GM23338 (cell line): ENCODE measurements around the gene SCFD1. TPM values are rescaled to one million over a fixed set of nuclear protein-coding genes. Genes with fewer than 3 reads are reported as not detected.

Experiments used
- ATAC-seq: fragments of 200-7000 bp; cut with Tn5 transposase; 3 replicates; pipeline ENCODE4 v1.9.1; 2020
- DNase-seq: peaks from one replicate; pipeline ENCODE4 v3.0.0-alpha.2; 2015; ENCODE audit warnings: low spot score
- H2AFZ ChIP-seq: fragments of 200-600 bp; sonication (generic); 2 replicates; pipeline ENCODE4 v1.8.0; 2016; ENCODE audit warnings: antibody characterized with exemption, mild to moderate bottlenecking, moderate library complexity
- H3F3A ChIP-seq: fragments of 200-600 bp; sonication (generic); replicated peaks from 2 replicates; pipeline ENCODE4 v1.8.0; 2017; ENCODE audit warnings: antibody characterized with exemption, mixed run types, low read depth
- H3K27ac ChIP-seq: fragments of 200-600 bp; sonication (generic); 2 replicates; pipeline ENCODE4 v1.6.1; 2016; ENCODE audit warnings: low read depth
- H3K27me3 ChIP-seq: fragments of 200-600 bp; sonication (generic); 2 replicates; pipeline ENCODE4 v1.8.0; 2016; ENCODE audit warnings: mild to moderate bottlenecking, mixed run types, moderate library complexity; ENCODE audit not compliant: insufficient read depth
- H3K36me3 ChIP-seq: fragments of 200-600 bp; sonication (generic); 2 replicates; pipeline ENCODE4 v1.8.0; 2016; ENCODE audit warnings: mild to moderate bottlenecking; ENCODE audit not compliant: insufficient read depth
- H3K4me1 ChIP-seq: fragments of 200-600 bp; sonication (generic); 2 replicates; pipeline ENCODE4 v1.8.0; 2016; ENCODE audit warnings: mild to moderate bottlenecking, moderate library complexity; ENCODE audit not compliant: insufficient read depth
- H3K4me2 ChIP-seq: fragments of 200-600 bp; sonication (generic); 2 replicates; pipeline ENCODE4 v1.7.1; 2017; ENCODE audit warnings: mixed run types
- H3K4me3 ChIP-seq: fragments of 200-600 bp; sonication (generic); 2 replicates; pipeline ENCODE4 v1.6.1; 2016; ENCODE audit warnings: mixed run types
- H3K79me2 ChIP-seq: fragments of 200-600 bp; sonication (generic); replicated peaks from 2 replicates; pipeline ENCODE4 v1.8.0; 2017; ENCODE audit warnings: mild to moderate bottlenecking; ENCODE audit not compliant: insufficient read depth
- H3K9me2 ChIP-seq: fragments of 200-600 bp; sonication (generic); 2 replicates; pipeline ENCODE4 v1.8.0; 2017; ENCODE audit not compliant: insufficient read depth
- H4K20me1 ChIP-seq: fragments of 200-600 bp; sonication (generic); replicated peaks from 2 replicates; pipeline ENCODE4 v1.8.0; 2017; ENCODE audit warnings: mild to moderate bottlenecking; ENCODE audit not compliant: insufficient read depth
- H3K27ac Mint-ChIP-seq: 2 replicates; pipeline ENCODE4 v1.8.0; 2020; ENCODE audit warnings: inconsistent platforms, mild to moderate bottlenecking, moderate library complexity, mixed read lengths
- H3K27me3 Mint-ChIP-seq: 3 replicates; pipeline ENCODE4 v1.8.0; 2022; ENCODE audit warnings: low read depth, mild to moderate bottlenecking, moderate library complexity, mixed read lengths, inconsistent platforms; ENCODE audit not compliant: insufficient read depth, poor library complexity
- H3K36me3 Mint-ChIP-seq: 3 replicates; pipeline ENCODE4 v1.8.0; 2021; ENCODE audit warnings: low read depth, mild to moderate bottlenecking, inconsistent platforms, moderate library complexity, mixed read lengths
- H3K4me1 Mint-ChIP-seq: 3 replicates; pipeline ENCODE4 v1.8.0; 2020; ENCODE audit warnings: mild to moderate bottlenecking, inconsistent platforms, mixed read lengths
- H3K4me3 Mint-ChIP-seq: 3 replicates; pipeline ENCODE4 v1.8.0; 2021; ENCODE audit warnings: moderate library complexity, mild to moderate bottlenecking, inconsistent platforms, mixed read lengths
- H3K9me3 Mint-ChIP-seq: 3 replicates; pipeline ENCODE4 v1.8.0; 2020; ENCODE audit warnings: moderate library complexity, mild to moderate bottlenecking, inconsistent platforms, mixed read lengths
- CREB1 ChIP-seq: fragments of 250-450 bp; sonication (Bioruptor Pico); IDR thresholded peaks from 2 replicates; pipeline ENCODE4 v1.5.0; 2020; ENCODE audit warnings: low read depth, mild to moderate bottlenecking, moderate library complexity
- ETS1 ChIP-seq: IDR thresholded peaks from 2 replicates; pipeline ENCODE4 v1.6.1; 2016; ENCODE audit warnings: antibody characterized with exemption
- EZH2 ChIP-seq: fragments of 200-600 bp; sonication (generic); IDR thresholded peaks from one replicate; pipeline ENCODE4 v1.8.0; 2017; ENCODE audit warnings: antibody characterized with exemption, mild to moderate bottlenecking, low read depth; ENCODE audit not compliant: unreplicated experiment
- EZH2phosphoT487 ChIP-seq: fragments of 200-600 bp; sonication (generic); IDR thresholded peaks from one replicate; pipeline ENCODE4 v1.8.1; 2018; ENCODE audit warnings: antibody characterized with exemption; ENCODE audit not compliant: unreplicated experiment
- JUNB ChIP-seq: IDR thresholded peaks from one replicate; pipeline ENCODE4 v1.6.1; 2016; ENCODE audit warnings: antibody characterized with exemption; ENCODE audit not compliant: unreplicated experiment
- NANOG ChIP-seq: IDR thresholded peaks from 2 replicates; pipeline ENCODE4 v1.6.1; 2016; ENCODE audit warnings: antibody characterized with exemption, borderline replicate concordance
- POLR2AphosphoS5 ChIP-seq: IDR thresholded peaks from 2 replicates; pipeline ENCODE4 v1.6.1; 2016; ENCODE audit warnings: antibody characterized with exemption, low read depth
- ZNF114 ChIP-seq: fragments of 250-450 bp; sonication (Bioruptor Pico); IDR thresholded peaks from 2 replicates; pipeline ENCODE4 v1.5.0; 2020; ENCODE audit warnings: mild to moderate bottlenecking, moderate library complexity
- ZNF331 ChIP-seq: fragments of 250-450 bp; sonication (Bioruptor Pico); IDR thresholded peaks from 2 replicates; pipeline ENCODE4 v1.5.0; 2020; ENCODE audit warnings: low read depth, mild to moderate bottlenecking, moderate library complexity
- ZNF462 ChIP-seq: fragments of 250-450 bp; sonication (Bioruptor Pico); IDR thresholded peaks from 2 replicates; pipeline ENCODE4 v1.5.0; 2020; ENCODE audit warnings: mild to moderate bottlenecking, moderate library complexity
- polyA plus RNA-seq: library from polyadenylated mRNA; unstranded; fragments of >200 nt; fragmentation: Nextera tagmentation; extraction: Ambion mirVana; gene quantifications from 2 replicates; pipeline ENCODE4 v1.2.1, GENCODE V29; 2016
- total RNA-seq: library from RNA; depleted of rRNA; stranded (reverse); fragments of >200 nt; shearing (Covaris generic); gene quantifications from 2 replicates; pipeline ENCODE4 v1.2.3, GENCODE V29; 2014
- TF ChIP-seq, protein P1 (sequence below), 2 experiments: fragments of 200-600 bp in 1 of 2; sonication (generic) in 1 of 2; conservative IDR thresholded peaks; 2 replicates each; pipeline versions ENCODE4 v1.5.1 to v1.6.1; 2016 to 2017; ENCODE audit warnings: antibody characterized with exemption in 2 of 2, low read depth in 2 of 2, mild to moderate bottlenecking in 2 of 2, moderate library complexity in 1 of 2

Gene SCFD1
- total and polyA plus RNA-seq, 2 experiments from 2014 or later, result 77.6 to 110 TPM

DNA sequence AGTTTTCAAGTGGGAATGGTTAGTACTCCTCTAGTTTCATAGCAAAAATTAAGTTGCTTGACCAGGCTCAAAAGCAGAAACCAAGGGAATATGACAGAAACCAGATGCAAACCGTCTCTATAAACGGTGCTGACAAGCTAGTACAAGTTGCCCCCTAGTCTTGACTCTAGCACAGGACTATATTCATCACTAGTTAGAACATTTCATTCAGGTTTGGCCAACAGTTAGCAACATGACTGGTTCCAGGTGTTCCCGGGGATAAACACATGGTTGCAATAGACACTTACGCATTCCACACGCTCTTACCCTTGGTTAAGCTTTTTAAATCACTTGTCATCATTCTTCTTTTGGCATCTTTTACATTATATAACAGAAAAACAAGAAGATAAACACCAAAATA, 103.6 kb downstream of the SCFD1 start (continued):
- TF ChIP-seq ETS1, result no peak

DNA sequence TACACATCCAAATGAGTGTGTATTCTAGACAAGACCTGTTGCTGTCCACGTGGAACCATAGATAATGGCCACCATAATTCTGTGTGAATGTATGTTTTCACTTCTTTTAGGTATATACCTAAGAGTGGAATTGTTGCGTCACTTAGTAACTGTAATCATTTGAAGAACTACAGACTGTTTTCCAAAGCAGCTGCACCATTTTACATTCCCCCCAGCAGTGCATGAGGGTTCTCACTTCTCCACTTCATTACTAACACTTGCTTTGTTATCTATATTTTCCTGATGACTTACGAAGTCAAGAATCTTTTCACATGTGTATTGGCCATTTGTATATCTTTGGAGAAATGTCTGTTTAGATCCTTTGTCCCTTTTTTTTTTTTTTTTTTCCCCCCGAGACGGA, 106.4 kb downstream of the SCFD1 start:
- Mint-ChIP-seq H3K27me3 (peaks cover 4% of the 10 kb centered on the region), H3K27ac (no peak overlapping the region), H3K4me3 (no peak overlapping the region), H3K9me3 (peaks cover 7% of the 10 kb centered on the region; the same call in 2 of the 3 replicates), H3K4me1 (no peaks in the 10 kb centered on the region; the same call in 2 of the 3 replicates), H3K36me3 (peaks cover 33% of the 10 kb centered on the region; the same call in 2 of the 3 replicates)
- TF ChIP-seq EZH2phosphoT487 (no peak), ZNF114 (CRISPR knock-in tag) (no peak)
- H3F3A ChIP-seq, result no peaks in the 10 kb centered on the region
- no peak for DNase-seq
- H3K27ac ChIP-seq, result no peak overlapping the region
- H3K4me3 ChIP-seq, result no peak overlapping the region
- no peaks in the 10 kb centered on the region for H3K27me3 ChIP-seq
- no peaks in the 10 kb centered on the region for H3K4me1 ChIP-seq
- no peaks in the 10 kb centered on the region for H3K79me2 ChIP-seq
- no peak overlapping the region for H3K4me2 ChIP-seq
- no peaks in the 10 kb centered on the region; the same call in 1 of the 2 replicates for H3K9me2 ChIP-seq
- H3K36me3 ChIP-seq, result peaks cover 6% of the 10 kb centered on the region
- H2AFZ ChIP-seq, result no peak overlapping the region
- ATAC-seq, result no peak
- no peaks in the 10 kb centered on the region for H4K20me1 ChIP-seq

DNA sequence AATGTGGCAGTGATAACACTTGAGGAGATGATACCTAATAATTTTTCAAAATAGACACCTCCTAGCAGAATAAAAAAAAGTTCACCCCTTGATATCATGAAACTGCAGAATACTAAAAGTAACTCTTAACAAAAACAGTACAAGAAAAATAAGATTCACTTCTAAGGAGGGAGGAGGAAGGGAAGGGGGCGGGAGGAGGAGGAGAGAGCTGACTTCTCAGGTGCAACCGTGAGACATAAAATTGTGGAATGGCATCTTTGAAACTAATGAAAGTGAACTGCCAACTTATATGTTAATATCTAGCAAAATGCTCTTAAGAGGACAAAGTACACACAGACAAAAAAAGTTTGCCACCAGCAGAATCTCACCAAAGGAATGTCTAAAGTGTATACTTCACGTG, 115.8 kb downstream of the SCFD1 start:
- no peaks in the 10 kb centered on the region for H3K4me1 Mint-ChIP-seq
- no peak overlapping the region for H3K4me2 ChIP-seq
- no peak overlapping the region for H2AFZ ChIP-seq
- H3F3A ChIP-seq, result no peaks in the 10 kb centered on the region
- H3K36me3 ChIP-seq, result peaks cover 10% of the 10 kb centered on the region; the same call in 1 of the 2 replicates
- no peaks in the 10 kb centered on the region for H4K20me1 ChIP-seq
- H3K27me3 Mint-ChIP-seq, result peaks cover 4% of the 10 kb centered on the region
- ATAC-seq (no peak), DNase-seq (no peak)
- H3K4me3 ChIP-seq, result no peak overlapping the region
- no peaks in the 10 kb centered on the region for H3K79me2 ChIP-seq
- no peaks in the 10 kb centered on the region for H3K9me3 Mint-ChIP-seq
- no peaks in the 10 kb centered on the region for H3K27me3 ChIP-seq
- no peak overlapping the region for H3K27ac ChIP-seq
- H3K4me3 Mint-ChIP-seq, result no peak overlapping the region
- peaks cover 2% of the 10 kb centered on the region; the same call in 1 of the 2 replicates for H3K9me2 ChIP-seq
- H3K4me1 ChIP-seq, result no peaks in the 10 kb centered on the region
- no peak overlapping the region for H3K27ac Mint-ChIP-seq
- peaks cover 14% of the 10 kb centered on the region; the same call in 2 of the 3 replicates for H3K36me3 Mint-ChIP-seq
- no peak for TF ChIP-seq CREB1 (CRISPR knock-in tag)
- TF ChIP-seq EZH2, result no peak
- no peak for TF ChIP-seq POLR2AphosphoS5
- TF ChIP-seq ZNF114 (CRISPR knock-in tag), result no peak
- TF ChIP-seq, protein P1, sequence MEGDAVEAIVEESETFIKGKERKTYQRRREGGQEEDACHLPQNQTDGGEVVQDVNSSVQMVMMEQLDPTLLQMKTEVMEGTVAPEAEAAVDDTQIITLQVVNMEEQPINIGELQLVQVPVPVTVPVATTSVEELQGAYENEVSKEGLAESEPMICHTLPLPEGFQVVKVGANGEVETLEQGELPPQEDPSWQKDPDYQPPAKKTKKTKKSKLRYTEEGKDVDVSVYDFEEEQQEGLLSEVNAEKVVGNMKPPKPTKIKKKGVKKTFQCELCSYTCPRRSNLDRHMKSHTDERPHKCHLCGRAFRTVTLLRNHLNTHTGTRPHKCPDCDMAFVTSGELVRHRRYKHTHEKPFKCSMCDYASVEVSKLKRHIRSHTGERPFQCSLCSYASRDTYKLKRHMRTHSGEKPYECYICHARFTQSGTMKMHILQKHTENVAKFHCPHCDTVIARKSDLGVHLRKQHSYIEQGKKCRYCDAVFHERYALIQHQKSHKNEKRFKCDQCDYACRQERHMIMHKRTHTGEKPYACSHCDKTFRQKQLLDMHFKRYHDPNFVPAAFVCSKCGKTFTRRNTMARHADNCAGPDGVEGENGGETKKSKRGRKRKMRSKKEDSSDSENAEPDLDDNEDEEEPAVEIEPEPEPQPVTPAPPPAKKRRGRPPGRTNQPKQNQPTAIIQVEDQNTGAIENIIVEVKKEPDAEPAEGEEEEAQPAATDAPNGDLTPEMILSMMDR (conservative IDR thresholded peaks at IDR 0.05; ENCODE audit: low read depth in 2 of 2), result no peak
- TF ChIP-seq ZNF331 (CRISPR knock-in tag), result no peak
- TF ChIP-seq NANOG, result no peak
- no peak for TF ChIP-seq ZNF462 (CRISPR knock-in tag)
- no peak for TF ChIP-seq JUNB
